Measurements from ENCODE around the gene UIMC1.

GRCh38 chr5:176979669-176980068 is 26.9 kb downstream of the UIMC1 start:
- TF ChIP-seq CTCF (conservative IDR thresholded peaks at IDR 0.05; ENCODE audit: low read depth, low read length) (no peak), EZH2 (IDR thresholded peaks at IDR 0.05; ENCODE audit: borderline replicate concordance, low read depth, low read length, poor library complexity, severe bottlenecking) (no peak)

Data from A673 (cell line).